HUES48 (cell line): ENCODE measurements around the gene FGF2.
A peak's percentile ranks its signal among the peaks of the same experiment; 100 is the strongest.
"Not testable (repeated sequence)": the region's sequence is repeated elsewhere in the genome, so short reads cannot be mapped to it uniquely, and the experiment has no call there.

Experiments used
- H3K27ac ChIP-seq: one replicate; pipeline ENCODE4 v1.7.0; 2013; ENCODE audit warnings: low read depth, low read length, inconsistent platforms
- H3K27me3 ChIP-seq: 2 replicates; pipeline ENCODE4 v1.6.1; 2013; ENCODE audit warnings: mild to moderate bottlenecking, low read length; ENCODE audit not compliant: control insufficient read depth, insufficient read depth
- H3K36me3 ChIP-seq: 2 replicates; pipeline ENCODE4 v1.6.1; 2013; ENCODE audit warnings: low read length; ENCODE audit not compliant: control insufficient read depth, insufficient read depth
- H3K4me1 ChIP-seq: 2 replicates; pipeline ENCODE4 v1.6.1; 2013; ENCODE audit warnings: mild to moderate bottlenecking, low read length; ENCODE audit not compliant: control insufficient read depth, insufficient read depth
- H3K4me3 ChIP-seq: 2 replicates; pipeline ENCODE4 v1.5.1; 2013; ENCODE audit warnings: mild to moderate bottlenecking, low read depth, low read length
- H3K9ac ChIP-seq: 2 replicates; pipeline ENCODE4 v1.6.1; 2013; ENCODE audit warnings: mild to moderate bottlenecking, low read depth, low read length, moderate library complexity
- H3K9me3 ChIP-seq: 2 replicates; pipeline ENCODE4 v1.6.1; 2013; ENCODE audit warnings: low read length; ENCODE audit not compliant: control insufficient read depth, insufficient read depth

Gene FGF2

DNA sequence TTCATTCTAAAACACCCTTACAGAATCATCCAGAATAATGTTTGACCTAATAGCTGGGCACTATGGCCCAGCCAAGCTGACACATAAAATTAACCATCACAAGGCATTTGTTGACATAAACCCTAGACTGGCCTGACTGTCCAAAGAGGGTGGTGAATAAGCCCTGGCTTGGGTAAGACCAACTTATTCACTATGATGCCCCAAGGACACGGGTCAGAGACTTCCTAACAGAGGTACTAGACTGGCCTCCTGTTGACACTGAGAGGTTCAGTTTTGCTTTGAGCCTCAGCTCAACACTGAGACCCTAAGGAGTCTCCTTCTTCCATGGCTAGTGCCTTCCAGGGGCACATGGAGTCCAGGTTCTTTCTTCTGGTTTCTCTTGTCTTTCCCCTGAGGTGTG is 21.3 kb downstream of the FGF2 start:
- Histone ChIP-seq H3K4me1 (peaks cover 78% of the 10 kb centered on the region), H3K9ac (no peak overlapping the region), H3K27ac (no peak overlapping the region), H3K4me3 (no peak overlapping the region), H3K27me3 (no peaks in the 10 kb centered on the region), H3K36me3 (peaks cover 64% of the 10 kb centered on the region), H3K9me3 (no peaks in the 10 kb centered on the region)

DNA sequence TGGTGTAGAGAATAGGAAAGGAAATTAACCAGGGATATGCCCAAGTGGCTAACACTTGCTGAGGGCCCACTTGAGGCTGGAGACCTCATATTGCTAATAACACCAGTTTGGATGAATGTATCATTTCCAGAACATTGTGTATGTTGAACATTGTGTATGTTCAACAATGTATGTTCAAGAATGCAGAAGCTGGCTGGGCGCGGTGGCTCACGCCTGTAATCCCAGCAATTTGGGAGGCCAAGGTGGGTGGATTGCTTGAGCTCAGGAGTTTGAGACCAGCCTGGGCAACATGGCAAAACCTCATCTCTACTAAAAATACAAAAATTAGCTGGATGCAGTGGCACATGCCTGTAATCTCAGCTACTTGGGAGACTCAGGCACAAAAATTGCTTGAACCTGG is 23.2 kb downstream of the FGF2 start:
- Histone ChIP-seq H3K36me3 (peaks cover 59% of the 10 kb centered on the region), H3K4me1 (peaks cover 78% of the 10 kb centered on the region)
- H3K27ac ChIP-seq, H3K9ac ChIP-seq, H3K4me3 ChIP-seq, H3K27me3 ChIP-seq, H3K9me3 ChIP-seq: not testable (repeated sequence)

DNA sequence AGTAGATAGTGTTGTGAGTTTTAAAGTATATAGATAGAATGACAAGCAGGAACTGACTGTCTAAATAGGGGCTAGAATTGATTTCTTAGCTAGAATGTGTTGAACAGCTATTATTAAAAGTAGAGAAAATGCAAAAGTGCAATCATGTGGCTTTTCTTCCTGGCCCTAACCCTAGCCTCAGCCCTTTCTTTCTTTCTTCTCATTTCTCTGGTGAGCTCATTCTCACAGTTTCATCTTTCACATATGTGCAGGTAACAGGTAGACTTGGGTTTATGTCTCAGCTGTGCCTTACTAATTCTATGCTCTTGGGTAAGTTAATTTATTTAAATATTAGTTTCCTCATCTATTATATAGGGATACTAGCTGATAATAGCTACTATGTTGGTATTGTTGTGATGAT is 24.9 kb downstream of the FGF2 start:
- Histone ChIP-seq H3K4me3 (no peak overlapping the region), H3K4me1 (peaks cover 78% of the 10 kb centered on the region), H3K9ac (no peak overlapping the region), H3K36me3 (peaks cover 47% of the 10 kb centered on the region), H3K27ac (no peak overlapping the region), H3K27me3 (no peaks in the 10 kb centered on the region), H3K9me3 (no peaks in the 10 kb centered on the region)

DNA sequence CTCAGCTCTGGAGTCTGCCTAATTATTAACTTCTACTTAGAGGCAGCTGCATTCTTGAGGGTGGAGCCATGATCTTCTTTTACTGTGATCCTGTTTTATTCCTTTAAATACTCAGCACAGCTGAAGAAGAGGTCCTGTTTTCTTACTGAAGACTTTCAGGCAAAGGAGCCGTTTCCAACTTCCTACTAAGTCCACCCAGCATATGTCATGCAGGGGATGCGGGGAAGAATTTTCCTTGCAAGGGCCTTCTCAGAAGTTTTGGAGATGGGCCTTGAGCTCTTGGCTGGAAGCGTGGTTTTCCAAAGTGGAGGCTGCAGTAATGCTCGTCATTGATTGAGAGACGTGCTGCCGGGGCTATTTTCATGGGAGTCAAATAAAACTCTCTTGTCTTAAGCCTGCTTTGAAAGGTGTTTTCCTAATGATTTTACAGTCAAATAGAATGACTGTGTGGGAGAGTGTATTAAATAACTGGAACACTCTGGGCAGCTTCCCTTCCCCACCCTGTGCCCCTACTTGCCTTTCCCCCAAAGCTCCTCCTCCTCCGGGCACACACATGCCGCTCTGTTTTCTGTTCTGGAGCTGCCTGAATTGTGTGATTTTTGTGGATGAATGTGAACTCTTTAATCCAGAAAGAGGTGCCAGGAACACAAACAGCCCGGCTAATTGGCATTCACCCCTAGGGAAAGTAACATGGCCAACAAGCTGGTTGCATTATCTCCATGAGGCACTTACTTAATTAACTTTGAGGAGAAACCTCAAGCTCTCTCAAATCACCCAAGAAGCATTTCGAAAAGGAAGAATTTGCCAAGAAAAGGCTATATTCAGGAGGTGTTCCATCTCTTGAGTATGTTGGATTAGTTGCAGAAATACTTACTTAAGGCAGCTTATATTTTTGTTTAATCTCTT is 28.1 kb downstream of the FGF2 start:
- H3K27me3 ChIP-seq: no peaks in the 10 kb centered on the region
- H3K4me3 ChIP-seq: no peak overlapping the region
- H3K9me3 ChIP-seq: no peaks in the 10 kb centered on the region
- peak overlapping the region; percentile 19 for H3K27ac ChIP-seq
- H3K36me3 ChIP-seq: peaks cover 29% of the 10 kb centered on the region
- no peak overlapping the region for H3K9ac ChIP-seq
- H3K4me1 ChIP-seq: peaks cover 81% of the 10 kb centered on the region

DNA sequence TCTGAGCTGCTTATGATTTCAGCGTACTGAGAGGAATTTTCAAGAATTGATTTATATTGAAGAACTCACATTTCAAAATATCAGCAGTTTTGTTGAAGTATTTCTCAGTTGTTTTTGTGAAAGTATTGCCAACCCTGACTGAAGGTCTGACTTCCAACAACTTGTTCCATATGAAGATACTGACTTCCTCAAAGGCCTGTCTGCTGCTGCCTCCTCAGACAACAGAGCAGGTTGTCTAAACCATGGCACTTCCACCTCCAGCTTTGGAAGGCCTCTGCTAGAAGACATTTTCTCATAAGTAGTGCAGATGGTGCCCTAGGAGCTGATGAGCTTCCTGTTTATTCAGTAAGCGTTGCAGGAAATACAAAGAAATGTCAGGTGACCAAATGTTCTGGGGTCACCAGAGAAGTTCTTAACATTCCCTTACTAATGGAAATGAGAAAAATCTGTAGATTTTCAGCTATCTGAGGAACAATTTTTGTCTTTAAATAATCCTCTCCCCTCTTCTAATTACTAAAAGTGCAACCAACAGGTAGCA is 28.8 kb downstream of the FGF2 start:
- no peak overlapping the region for H3K9ac ChIP-seq
- no peak overlapping the region for H3K27ac ChIP-seq
- peaks cover 82% of the 10 kb centered on the region for H3K4me1 ChIP-seq
- no peaks in the 10 kb centered on the region for H3K9me3 ChIP-seq
- H3K4me3 ChIP-seq: no peak overlapping the region
- H3K27me3 ChIP-seq: no peaks in the 10 kb centered on the region
- H3K36me3 ChIP-seq: peaks cover 30% of the 10 kb centered on the region

DNA sequence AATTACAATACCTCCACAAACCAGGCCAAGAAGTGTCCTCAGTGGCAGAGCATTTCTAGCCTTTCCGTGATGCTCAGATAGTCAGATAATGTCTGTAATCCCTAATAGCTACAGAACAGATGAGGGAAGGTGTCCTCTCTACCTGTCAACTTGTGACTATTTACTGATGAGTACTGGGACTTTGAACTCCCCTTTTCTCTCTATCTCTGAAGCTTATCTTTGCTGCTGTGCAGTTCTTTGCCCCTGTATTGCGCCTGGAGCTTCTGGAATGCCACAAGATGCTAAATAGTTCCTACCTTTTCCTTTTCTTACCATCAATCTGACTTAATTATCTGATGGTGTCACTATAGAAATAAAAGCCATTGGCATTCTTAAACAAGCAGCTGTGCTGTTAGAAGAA is 30.5 kb downstream of the FGF2 start:
- H3K9me3 ChIP-seq: no peaks in the 10 kb centered on the region
- H3K27ac ChIP-seq: no peak overlapping the region
- peaks cover 81% of the 10 kb centered on the region for H3K4me1 ChIP-seq

DNA sequence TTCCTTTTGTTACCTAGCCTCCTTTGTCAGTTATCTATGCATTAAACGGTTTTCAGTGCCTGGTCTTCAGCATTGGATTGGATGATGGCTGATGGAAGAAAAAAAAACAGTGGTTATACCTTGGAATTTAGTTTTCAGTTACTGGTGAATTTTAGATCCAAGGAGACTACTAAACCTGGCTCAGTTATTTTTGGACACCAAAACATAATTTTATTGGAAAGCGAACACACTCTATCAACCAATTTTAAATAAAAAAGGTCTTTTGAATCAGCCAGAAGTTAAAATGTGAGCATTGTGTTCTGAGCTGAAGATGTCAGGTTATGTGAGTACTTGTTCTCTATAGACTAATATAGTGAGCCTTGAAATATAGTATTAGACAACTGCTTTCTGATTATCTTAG is 32.1 kb downstream of the FGF2 start:
- Histone ChIP-seq H3K27me3 (no peaks in the 10 kb centered on the region), H3K27ac (no peak overlapping the region), H3K9ac (no peak overlapping the region), H3K9me3 (no peaks in the 10 kb centered on the region), H3K36me3 (peaks cover 15% of the 10 kb centered on the region; the same call in 1 of the 2 replicates), H3K4me3 (no peak overlapping the region), H3K4me1 (peaks cover 89% of the 10 kb centered on the region)

More for the DNA sequence above, 30.5 kb downstream of the FGF2 start:
- H3K27me3 ChIP-seq: no peaks in the 10 kb centered on the region
- peaks cover 24% of the 10 kb centered on the region for H3K36me3 ChIP-seq
- H3K4me3 ChIP-seq: no peak overlapping the region
- H3K9ac ChIP-seq: no peak overlapping the region

DNA sequence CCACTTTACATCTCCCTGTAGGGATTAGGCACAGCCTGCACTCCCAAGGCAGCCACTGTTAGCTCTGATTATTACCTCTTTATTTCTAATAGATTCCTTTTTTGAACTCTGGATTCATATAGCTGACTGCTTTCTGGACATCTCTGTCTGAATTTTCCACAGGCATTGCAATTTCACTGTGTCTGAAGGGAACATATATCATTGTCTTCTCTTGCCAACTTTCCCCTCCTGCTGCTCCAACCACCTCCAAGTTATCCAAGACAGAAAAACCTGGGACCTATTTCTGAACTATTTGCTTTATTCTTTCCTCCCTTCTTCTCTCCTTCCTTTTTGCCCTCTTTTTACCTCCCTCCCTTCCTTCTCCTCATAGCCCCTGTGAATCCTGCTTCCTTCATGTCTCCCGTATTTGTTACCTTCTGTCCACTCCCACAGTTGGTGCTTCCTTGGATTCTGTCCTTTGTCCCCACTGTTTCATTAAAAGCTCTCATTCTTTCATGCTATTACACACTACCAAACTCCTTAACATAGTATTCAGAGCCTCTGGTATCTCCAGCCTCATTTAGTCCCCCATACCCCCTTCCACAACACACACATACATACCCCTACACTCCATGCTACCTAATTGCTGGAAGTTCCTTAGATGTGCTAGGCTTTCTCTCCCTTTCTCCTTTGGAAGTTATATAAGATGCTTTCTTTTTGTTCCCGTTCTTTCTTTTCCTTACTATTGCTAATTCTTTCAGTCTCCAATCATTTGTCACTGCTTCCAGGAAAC is 34.7 kb downstream of the FGF2 start:
- H3K9me3 ChIP-seq: no peaks in the 10 kb centered on the region
- no peak overlapping the region for H3K4me3 ChIP-seq
- peaks cover 23% of the 10 kb centered on the region; the same call in 1 of the 2 replicates for H3K36me3 ChIP-seq
- H3K27ac ChIP-seq: no peak overlapping the region
- no peak overlapping the region for H3K9ac ChIP-seq
- H3K4me1 ChIP-seq: peaks cover 66% of the 10 kb centered on the region
- no peaks in the 10 kb centered on the region for H3K27me3 ChIP-seq

DNA sequence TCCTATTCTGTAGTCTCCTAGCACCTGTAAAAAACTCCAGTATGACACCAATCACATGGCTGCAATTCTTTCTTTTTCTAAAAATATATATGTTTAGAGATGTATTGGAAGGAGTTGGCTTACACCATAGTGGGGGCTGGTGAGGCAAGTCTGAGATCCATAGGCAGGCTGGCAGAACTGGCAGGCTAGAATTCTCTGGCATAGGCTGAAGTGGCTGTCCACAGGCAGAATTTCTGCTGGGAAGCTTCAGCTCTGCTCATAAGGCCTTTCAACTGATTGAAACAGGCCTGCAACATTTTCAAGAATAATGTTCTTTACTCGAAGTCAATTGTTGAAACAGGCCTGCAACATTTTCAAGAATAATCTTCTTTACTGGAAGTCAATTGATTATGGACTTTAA is 37.0 kb downstream of the FGF2 start:
- H3K27me3 ChIP-seq: no peaks in the 10 kb centered on the region
- no peaks in the 10 kb centered on the region for H3K9me3 ChIP-seq
- peaks cover 27% of the 10 kb centered on the region; the same call in 1 of the 2 replicates for H3K36me3 ChIP-seq
- H3K27ac ChIP-seq: no peak overlapping the region
- peaks cover 45% of the 10 kb centered on the region for H3K4me1 ChIP-seq
- no peak overlapping the region for H3K4me3 ChIP-seq
- H3K9ac ChIP-seq: no peak overlapping the region

DNA sequence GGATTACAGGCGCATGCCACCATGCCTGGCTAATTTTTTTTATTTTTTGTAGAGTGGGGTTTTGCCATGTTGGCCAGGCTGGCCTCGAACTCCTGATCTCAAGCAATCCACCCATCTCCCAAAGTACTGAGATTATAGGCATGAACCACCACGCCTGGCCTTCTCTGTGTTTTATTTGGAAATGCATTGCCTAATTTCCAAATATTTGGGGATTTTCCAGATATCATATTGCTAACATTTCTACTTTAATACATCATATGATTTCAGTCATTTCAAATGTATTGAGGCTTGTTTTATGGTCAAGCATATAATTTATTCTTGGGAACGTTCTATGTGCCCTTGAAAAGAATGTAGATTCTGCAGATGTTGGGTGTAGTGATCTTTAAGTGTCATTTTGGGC is 38.8 kb downstream of the FGF2 start:
- H3K9me3 ChIP-seq: no peaks in the 10 kb centered on the region
- H3K4me3 ChIP-seq: no peak overlapping the region
- no peaks in the 10 kb centered on the region for H3K27me3 ChIP-seq
- no peak overlapping the region for H3K27ac ChIP-seq
- H3K36me3 ChIP-seq: peaks cover 18% of the 10 kb centered on the region; the same call in 1 of the 2 replicates
- H3K4me1 ChIP-seq: peaks cover 31% of the 10 kb centered on the region
- H3K9ac ChIP-seq: no peak overlapping the region

DNA sequence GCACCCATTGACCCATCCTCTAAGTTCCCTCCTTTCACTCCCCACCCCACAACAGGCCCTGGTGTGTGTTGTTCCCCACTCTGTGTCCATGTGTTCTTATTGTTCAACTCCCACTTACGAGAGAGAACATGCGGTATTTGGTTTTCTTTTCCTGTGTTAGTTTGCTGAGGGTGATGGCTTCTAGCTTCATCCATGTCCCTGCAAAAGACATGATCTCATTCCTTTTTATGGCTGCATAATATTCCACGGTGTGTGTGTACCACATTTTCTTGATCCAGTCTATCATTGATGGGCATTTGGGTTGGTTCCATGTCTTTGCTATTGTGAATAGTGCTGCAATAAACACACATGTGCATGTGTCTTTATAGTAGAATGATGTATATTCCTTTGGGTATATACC is 41.6 kb downstream of the FGF2 start:
- not testable (repeated sequence) for H3K27ac ChIP-seq, H3K9me3 ChIP-seq, H3K4me1 ChIP-seq, H3K27me3 ChIP-seq, H3K9ac ChIP-seq, H3K4me3 ChIP-seq
- peaks cover 18% of the 10 kb centered on the region; the same call in 1 of the 2 replicates for H3K36me3 ChIP-seq
